AG04449 (cell line): ENCODE results near the gene CILP2.

ENCODE experiments used
- CTCF ChIA-PET: fragments of 350-600 bp; formaldehyde crosslinking; extraction: SDS; loops from one replicate; lab custom pipeline; 2021; ENCODE audit warnings: antibody characterized with exemption; lab: Yijun Ruan, JAX
- POLR2A ChIA-PET: fragments of 400-600, 350-600 bp; formaldehyde crosslinking; extraction: SDS; loops from one replicate; lab custom pipeline; 2020; ENCODE audit warnings: antibody characterized with exemption, inconsistent platforms; lab: Yijun Ruan, JAX
- DNase-seq: peaks from one replicate; pipeline ENCODE4 v3.0.0-alpha.2; 2010; ENCODE audit warnings: low read depth, low spot score
- H3K4me3 ChIP-seq: 2 replicates; pipeline ENCODE4 v1.5.1; 2011; ENCODE audit warnings: low read depth, mild to moderate bottlenecking, control low read depth, low read length
- TF ChIP-seq, protein P1 (sequence below): IDR thresholded peaks from one replicate; pipeline ENCODE4 v1.5.1; 2011; ENCODE audit warnings: mild to moderate bottlenecking, moderate library complexity, low read length, control low read depth, inconsistent platforms; ENCODE audit not compliant: insufficient read depth; ENCODE audit errors: missing control alignments

The CILP2 gene

DNA sequence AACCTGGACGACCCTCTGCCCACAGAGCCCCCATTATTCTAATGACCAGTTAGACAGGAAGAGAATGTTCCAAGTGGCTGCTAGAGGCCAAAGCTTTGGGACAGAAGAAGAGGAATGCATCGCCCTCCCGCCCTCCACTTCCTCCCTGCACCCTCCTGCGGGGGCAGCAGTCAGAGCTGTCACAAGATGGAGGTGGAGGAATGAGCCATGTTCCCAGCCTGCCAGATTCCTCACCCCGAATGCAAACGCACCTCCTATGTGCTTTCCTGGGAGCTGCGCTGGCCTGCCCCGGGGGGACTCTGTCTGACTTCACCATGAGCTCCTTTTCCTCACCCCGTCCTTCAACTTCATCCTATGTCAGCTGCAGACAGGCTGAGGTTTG, 7.7 kb upstream of the CILP2 start:
- TF ChIP-seq, protein P1, sequence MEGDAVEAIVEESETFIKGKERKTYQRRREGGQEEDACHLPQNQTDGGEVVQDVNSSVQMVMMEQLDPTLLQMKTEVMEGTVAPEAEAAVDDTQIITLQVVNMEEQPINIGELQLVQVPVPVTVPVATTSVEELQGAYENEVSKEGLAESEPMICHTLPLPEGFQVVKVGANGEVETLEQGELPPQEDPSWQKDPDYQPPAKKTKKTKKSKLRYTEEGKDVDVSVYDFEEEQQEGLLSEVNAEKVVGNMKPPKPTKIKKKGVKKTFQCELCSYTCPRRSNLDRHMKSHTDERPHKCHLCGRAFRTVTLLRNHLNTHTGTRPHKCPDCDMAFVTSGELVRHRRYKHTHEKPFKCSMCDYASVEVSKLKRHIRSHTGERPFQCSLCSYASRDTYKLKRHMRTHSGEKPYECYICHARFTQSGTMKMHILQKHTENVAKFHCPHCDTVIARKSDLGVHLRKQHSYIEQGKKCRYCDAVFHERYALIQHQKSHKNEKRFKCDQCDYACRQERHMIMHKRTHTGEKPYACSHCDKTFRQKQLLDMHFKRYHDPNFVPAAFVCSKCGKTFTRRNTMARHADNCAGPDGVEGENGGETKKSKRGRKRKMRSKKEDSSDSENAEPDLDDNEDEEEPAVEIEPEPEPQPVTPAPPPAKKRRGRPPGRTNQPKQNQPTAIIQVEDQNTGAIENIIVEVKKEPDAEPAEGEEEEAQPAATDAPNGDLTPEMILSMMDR: peak; percentile 7
- no peak for DNase-seq
- ChIA-PET POLR2A (no interaction called here), CTCF (interaction anchor here (0.9 to 12.9 kb wide), 10 partner anchors 10 to 428 kb away, joined by 3 to 279 read pairs (median 4); partner anchors contain the start of genes GMIP and NDUFA13)
- no peak overlapping the region for H3K4me3 ChIP-seq

- DNase-seq: no peak
- CTCF ChIA-PET: interaction anchor here (1.0 to 12.9 kb wide), 16 partner anchors 11 to 428 kb away, joined by 3 to 279 read pairs (median 10); partner anchors contain the start of genes GMIP, LPAR2, NDUFA13 and TSSK6
- POLR2A ChIA-PET: no interaction called here
- TF ChIP-seq, protein P1: no peak
- H3K4me3 ChIP-seq: no peak overlapping the region
Observed at GRCh38 chr19:19530889-19531288, 7.2 kb upstream of the CILP2 start.

DNA sequence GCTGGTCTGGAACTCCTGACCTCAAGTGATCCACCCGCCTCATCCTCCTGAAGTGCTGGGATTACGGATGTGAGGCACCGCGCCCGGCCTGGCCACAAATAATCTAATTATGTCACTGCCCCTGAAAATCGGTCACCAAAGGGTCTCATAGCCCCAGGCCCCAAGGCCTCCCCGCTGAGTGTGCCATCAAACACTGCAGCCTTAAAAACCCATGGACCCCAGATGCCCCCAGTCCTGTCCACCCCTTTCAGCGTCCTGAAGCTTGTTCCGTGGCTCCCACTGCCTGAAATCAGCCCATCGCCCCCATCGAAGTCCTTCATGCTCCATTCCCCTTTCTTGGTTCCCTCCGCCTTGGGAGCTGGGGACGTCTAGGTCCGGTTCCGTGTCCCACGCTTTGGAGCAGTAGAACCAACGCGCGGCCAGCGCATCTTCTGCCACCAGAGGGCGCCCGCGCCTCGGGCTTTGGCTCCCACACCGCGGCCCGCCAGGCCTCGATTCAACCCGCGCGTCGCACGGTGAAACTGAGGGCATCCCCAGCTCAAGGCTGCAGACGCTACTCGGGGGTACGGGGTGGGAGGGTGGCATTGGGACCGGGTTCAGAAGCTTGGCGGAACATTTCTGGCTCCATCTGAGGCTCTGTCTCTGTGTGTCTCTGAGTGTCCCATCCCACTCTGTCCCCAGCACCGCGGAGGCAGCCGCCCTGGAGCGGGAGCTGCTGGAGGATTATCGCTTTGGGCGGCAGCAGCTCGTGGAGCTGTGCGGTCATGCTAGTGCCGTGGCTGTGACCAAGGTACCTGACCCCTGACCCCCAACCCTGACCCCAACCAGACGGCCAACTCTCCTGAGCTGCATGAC, 5.9 kb upstream of the CILP2 start:
- TF ChIP-seq, protein P1: peak; percentile 98
- CTCF ChIA-PET: interaction anchor here (0.6 to 12.9 kb wide), 40 partner anchors 9 to 428 kb away, joined by 3 to 279 read pairs (median 6); partner anchors contain the start of genes GMIP, LPAR2, NDUFA13 and TSSK6
- no peak overlapping the region for H3K4me3 ChIP-seq
- POLR2A ChIA-PET: interaction anchor here (1.0 kb wide), 3 partner anchors 16 to 110 kb away, joined by 3 to 4 read pairs (median 3); partner anchors contain the start of genes NDUFA13 and TSSK6
- DNase-seq: no peak

GRCh38 chr19:19532806-19533701, 5.0 kb upstream of the CILP2 start:
- POLR2A ChIA-PET: interaction anchor here (1.0 kb wide), 3 partner anchors 16 to 109 kb away, joined by 3 to 4 read pairs (median 3); partner anchors contain the start of genes NDUFA13 and TSSK6
- DNase-seq: no peak
- CTCF ChIA-PET: interaction anchor here (0.7 to 12.9 kb wide), 31 partner anchors 8 to 427 kb away, joined by 3 to 279 read pairs (median 8); partner anchors contain the start of genes GMIP, LPAR2, NDUFA13 and TSSK6
- no peak overlapping the region for H3K4me3 ChIP-seq
- TF ChIP-seq, protein P1: no peak

GRCh38 chr19:19533841-19534240, 4.2 kb upstream of the CILP2 start:
- no peak for DNase-seq
- POLR2A ChIA-PET: no interaction called here
- no peak overlapping the region for H3K4me3 ChIP-seq
- CTCF ChIA-PET: interaction anchor here (2.8 to 12.9 kb wide), 4 partner anchors 18 to 426 kb away, joined by 17 to 279 read pairs (median 80); partner anchors contain the start of gene GMIP
- TF ChIP-seq, protein P1: no peak
